ENCODE results near the gene PTBP3.
A peak's percentile ranks its signal among the peaks of the same experiment; 100 is the strongest.

Gene PTBP3

GRCh38 chr9:112339886-112340285 is 6.5 kb upstream of the PTBP3 start:
- TF ChIP-seq POLR2A (IDR thresholded peaks at IDR 0.05; ENCODE audit: low read length): no peak
- no peak for TF ChIP-seq GATA1 (IDR thresholded peaks at IDR 0.05; ENCODE audit: low read depth, low read length)
- DNase-seq: no peak

- TF ChIP-seq POLR2A (IDR thresholded peaks at IDR 0.05; ENCODE audit: low read length): no peak
- TF ChIP-seq GATA1 (IDR thresholded peaks at IDR 0.05; ENCODE audit: low read depth, low read length): no peak
- DNase-seq: no peak
These were observed 5.1 kb upstream of the PTBP3 start for GRCh38 chr9:112338561-112338960.

GRCh38 chr9:112337547-112337946 is 4.1 kb upstream of the PTBP3 start:
- DNase-seq: no peak
- no peak for TF ChIP-seq POLR2A (IDR thresholded peaks at IDR 0.05; ENCODE audit: low read length)
- TF ChIP-seq GATA1 (IDR thresholded peaks at IDR 0.05; ENCODE audit: low read depth, low read length): no peak

GRCh38 chr9:112334432-112334841 is 1.0 kb upstream of the PTBP3 start:
- DNase-seq: peak; percentile 63 to 65
- TF ChIP-seq POLR2A (IDR thresholded peaks at IDR 0.05; ENCODE audit: low read length): no peak
- TF ChIP-seq GATA1 (IDR thresholded peaks at IDR 0.05; ENCODE audit: low read depth, low read length): no peak

GRCh38 chr9:112333639-112334431 is 416 bp upstream of the PTBP3 start:
- TF ChIP-seq POLR2A (IDR thresholded peaks at IDR 0.05; ENCODE audit: low read length) (no peak), GATA1 (IDR thresholded peaks at IDR 0.05; ENCODE audit: low read depth, low read length) (no peak)
- DNase-seq: peak; percentile 96 to 98

GRCh38 chr9:112332674-112332976 is 794 bp downstream of the PTBP3 start:
- no peak for DNase-seq
- TF ChIP-seq GATA1 (IDR thresholded peaks at IDR 0.05; ENCODE audit: low read depth, low read length) (no peak), POLR2A (IDR thresholded peaks at IDR 0.05; ENCODE audit: low read length) (no peak)

- DNase-seq: peak; percentile 35 to 57
- TF ChIP-seq POLR2A (IDR thresholded peaks at IDR 0.05; ENCODE audit: low read length) (no peak), GATA1 (IDR thresholded peaks at IDR 0.05; ENCODE audit: low read depth, low read length) (no peak)
These were observed 1.2 kb downstream of the PTBP3 start for GRCh38 chr9:112332214-112332613.

- DNase-seq: peak; percentile 28 to 42
- no peak for TF ChIP-seq POLR2A (IDR thresholded peaks at IDR 0.05; ENCODE audit: low read length)
- no peak for TF ChIP-seq GATA1 (IDR thresholded peaks at IDR 0.05; ENCODE audit: low read depth, low read length)
These were observed 1.8 kb downstream of the PTBP3 start for GRCh38 chr9:112331674-112331952.

GRCh38 chr9:112328545-112328944 is 4.9 kb downstream of the PTBP3 start:
- no peak for TF ChIP-seq GATA1 (IDR thresholded peaks at IDR 0.05; ENCODE audit: low read depth, low read length)
- no peak for TF ChIP-seq POLR2A (IDR thresholded peaks at IDR 0.05; ENCODE audit: low read length)
- no peak for DNase-seq

GRCh38 chr9:112327718-112328450 is 5.5 kb downstream of the PTBP3 start:
- DNase-seq: no peak
- TF ChIP-seq GATA1 (IDR thresholded peaks at IDR 0.05; ENCODE audit: low read depth, low read length) (no peak), POLR2A (IDR thresholded peaks at IDR 0.05; ENCODE audit: low read length) (no peak)

- TF ChIP-seq GATA1 (IDR thresholded peaks at IDR 0.05; ENCODE audit: low read depth, low read length) (no peak), POLR2A (IDR thresholded peaks at IDR 0.05; ENCODE audit: low read length) (no peak)
- no peak for DNase-seq
These were observed 7.2 kb downstream of the PTBP3 start for GRCh38 chr9:112326194-112326593.

- TF ChIP-seq POLR2A (IDR thresholded peaks at IDR 0.05; ENCODE audit: low read length): no peak
- TF ChIP-seq GATA1 (IDR thresholded peaks at IDR 0.05; ENCODE audit: low read depth, low read length): no peak
- no peak for DNase-seq
These were observed 7.8 kb downstream of the PTBP3 start for GRCh38 chr9:112325600-112325999.

GRCh38 chr9:112325127-112325526 is 8.3 kb downstream of the PTBP3 start:
- no peak for DNase-seq
- TF ChIP-seq POLR2A (IDR thresholded peaks at IDR 0.05; ENCODE audit: low read length) (no peak), GATA1 (IDR thresholded peaks at IDR 0.05; ENCODE audit: low read depth, low read length) (no peak)

- TF ChIP-seq GATA1 (IDR thresholded peaks at IDR 0.05; ENCODE audit: low read depth, low read length) (no peak), POLR2A (IDR thresholded peaks at IDR 0.05; ENCODE audit: low read length) (no peak)
- DNase-seq: no peak
These were observed 10.0 kb downstream of the PTBP3 start for GRCh38 chr9:112323378-112323854.

All from erythroblast (primary cell).